ENCODE measurements around the gene SLC6A13.

SLC6A13 gene

GRCh38 chr12:209246-209645 lies 53.4 kb downstream of the SLC6A13 start:
- no peak for TF ChIP-seq CTCF (IDR thresholded peaks at IDR 0.05)

GRCh38 chr12:208813-209212 lies 53.8 kb downstream of the SLC6A13 start:
- no peak for TF ChIP-seq CTCF (IDR thresholded peaks at IDR 0.05)

GRCh38 chr12:207804-208203 lies 54.8 kb downstream of the SLC6A13 start:
- TF ChIP-seq CTCF (IDR thresholded peaks at IDR 0.05), result no peak

GRCh38 chr12:206746-207440 lies 55.7 kb downstream of the SLC6A13 start:
- TF ChIP-seq CTCF (IDR thresholded peaks at IDR 0.05), result no peak

- TF ChIP-seq CTCF (IDR thresholded peaks at IDR 0.05), result no peak
Measured at GRCh38 chr12:205026-205425, 57.6 kb downstream of the SLC6A13 start.

GRCh38 chr12:204261-204678 lies 58.4 kb downstream of the SLC6A13 start:
- TF ChIP-seq CTCF (IDR thresholded peaks at IDR 0.05), result no peak

GRCh38 chr12:203462-204260 lies 59.0 kb downstream of the SLC6A13 start:
- TF ChIP-seq CTCF (IDR thresholded peaks at IDR 0.05), result no peak

All from LNCAP (cell line).